Lung (tissue), 12 donors: ENCODE results near the gene TUBGCP2. TPM values are rescaled to one million over a fixed set of nuclear protein-coding genes. Genes with fewer than 3 reads are reported as not detected.

Source experiments
- ATAC-seq: fragments of 200-7000 bp; cut with Tn5 transposase; one replicate; pipeline ENCODE4 v1.9.1; 2020; ENCODE audit warnings: moderate number of reproducible peaks; ENCODE audit not compliant: insufficient read depth, low FRiP score
- DNase-seq, 3 donors: peaks; one replicate each; pipeline ENCODE4 v3.0.0-alpha.2; 2013 to 2017
- H3K27ac ChIP-seq, 2 donors: one replicate each; pipeline ENCODE4 v1.5.1; 2013; ENCODE audit warnings: mild to moderate bottlenecking in 2 of 2, moderate library complexity in 2 of 2, control low read depth in 1 of 2, inconsistent platforms in 1 of 2, low read depth in 1 of 2, low read length in 1 of 2
- H3K27me3 ChIP-seq, 3 donors: one replicate each; pipeline ENCODE4 v1.5.1; 2013; ENCODE audit warnings: low read length in 2 of 3; ENCODE audit not compliant: control insufficient read depth in 3 of 3, insufficient read depth in 3 of 3
- H3K36me3 ChIP-seq, 4 donors: one replicate each; pipeline ENCODE4 v1.5.1; 2013; ENCODE audit warnings: low read length in 4 of 4, mild to moderate bottlenecking in 1 of 4, moderate library complexity in 1 of 4; ENCODE audit not compliant: control insufficient read depth in 4 of 4, insufficient read depth in 4 of 4
- H3K4me1 ChIP-seq, 5 donors: one replicate each; pipeline ENCODE4 v1.5.1; 2013; ENCODE audit warnings: low read length in 5 of 5, mild to moderate bottlenecking in 2 of 5, moderate library complexity in 1 of 5; ENCODE audit not compliant: control insufficient read depth in 5 of 5, insufficient read depth in 5 of 5
- H3K4me3 ChIP-seq: one replicate; pipeline ENCODE4 v1.5.1; 2013; ENCODE audit warnings: mild to moderate bottlenecking, control low read depth, moderate library complexity
- H3K9ac ChIP-seq, 2 donors: one replicate each; pipeline ENCODE4 v1.5.1; 2013; ENCODE audit warnings: low read length in 2 of 2, control low read depth in 1 of 2; ENCODE audit not compliant: insufficient read depth in 1 of 2
- H3K9me3 ChIP-seq, 4 donors: one replicate each; pipeline ENCODE4 v1.5.1; 2013; ENCODE audit warnings: low read length in 3 of 4, mild to moderate bottlenecking in 1 of 4, moderate library complexity in 1 of 4; ENCODE audit not compliant: control insufficient read depth in 4 of 4, insufficient read depth in 3 of 4
- WGBS, 2 donors: extraction: QIAGEN DNeasy Blood & Tissue Kit; methylation state at CpG; one replicate each; pipeline ENCODE4 v1.1.7; 2013; 5-methylcytosine and 5-hydroxymethylcytosine counted together
- polyA plus RNA-seq, 2 donors: library from polyadenylated mRNA; stranded (reverse); fragments of 200-250 nt; gene quantifications; one replicate each; pipeline ENCODE4 v1.2.1, GENCODE V29; 2013
- total RNA-seq, 2 donors: library from RNA; depleted of rRNA in 1 of 2; stranded (reverse); fragments of >200 nt in 1 of 2; gene quantifications; one replicate each; pipeline ENCODE4 v1.2.1, GENCODE V29; 2014 to 2021
- TF ChIP-seq, protein P1 (sequence below): IDR thresholded peaks from 2 replicates; pipeline ENCODE4 v1.5.1; 2012; ENCODE audit warnings: mild to moderate bottlenecking; ENCODE audit errors: control extremely low read depth, extremely low read depth
- donor health status: control.
- donor health status: control.
- donor health status: Bipolar disorder and iron deficiency.
- donor health status: healthy.
- donor health status: DM: yes; HTN: yes; CAD: no.

Gene TUBGCP2
- total and polyA plus RNA-seq, 4 donors = 39.2 to 66.2 (median 53.8) TPM

DNA sequence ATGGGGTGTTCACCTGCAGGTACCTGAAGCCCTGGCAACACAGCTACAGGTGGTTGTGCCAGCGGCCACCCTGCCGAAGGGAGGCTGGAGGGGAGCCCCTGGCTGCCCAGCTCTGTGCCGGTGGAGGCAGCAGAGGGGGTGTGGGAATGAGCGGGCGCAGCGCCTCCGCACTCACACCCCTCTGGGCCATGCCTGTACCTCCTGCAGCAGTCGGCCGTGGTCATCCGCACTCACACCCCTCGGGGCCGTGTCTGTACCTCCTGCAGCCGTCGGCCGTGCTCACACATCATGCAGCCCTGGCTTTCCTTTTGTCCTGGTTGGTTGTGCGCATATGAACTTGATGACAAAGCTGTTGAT lies 1.7 kb upstream of the TUBGCP2 start:
- ATAC-seq (no peak), DNase-seq (no peak)
- Histone ChIP-seq H3K27ac (no peak overlapping the region), H3K9me3 (peaks cover 0 to 2% (median 0%) of the 10 kb centered on the region in 4 donors), H3K9ac (no peak overlapping the region), H3K4me1 (peaks cover 7 to 15% (median 11%) of the 10 kb centered on the region in 5 donors), H3K4me3 (no peak overlapping the region), H3K27me3 (no peaks in the 10 kb centered on the region), H3K36me3 (peaks cover 0 to 19% (median 11%) of the 10 kb centered on the region in 4 donors)
- WGBS, 2 donors = 97% methylated on average over 15 to 16 of the region's 16 CpGs
- TF ChIP-seq, protein P1, sequence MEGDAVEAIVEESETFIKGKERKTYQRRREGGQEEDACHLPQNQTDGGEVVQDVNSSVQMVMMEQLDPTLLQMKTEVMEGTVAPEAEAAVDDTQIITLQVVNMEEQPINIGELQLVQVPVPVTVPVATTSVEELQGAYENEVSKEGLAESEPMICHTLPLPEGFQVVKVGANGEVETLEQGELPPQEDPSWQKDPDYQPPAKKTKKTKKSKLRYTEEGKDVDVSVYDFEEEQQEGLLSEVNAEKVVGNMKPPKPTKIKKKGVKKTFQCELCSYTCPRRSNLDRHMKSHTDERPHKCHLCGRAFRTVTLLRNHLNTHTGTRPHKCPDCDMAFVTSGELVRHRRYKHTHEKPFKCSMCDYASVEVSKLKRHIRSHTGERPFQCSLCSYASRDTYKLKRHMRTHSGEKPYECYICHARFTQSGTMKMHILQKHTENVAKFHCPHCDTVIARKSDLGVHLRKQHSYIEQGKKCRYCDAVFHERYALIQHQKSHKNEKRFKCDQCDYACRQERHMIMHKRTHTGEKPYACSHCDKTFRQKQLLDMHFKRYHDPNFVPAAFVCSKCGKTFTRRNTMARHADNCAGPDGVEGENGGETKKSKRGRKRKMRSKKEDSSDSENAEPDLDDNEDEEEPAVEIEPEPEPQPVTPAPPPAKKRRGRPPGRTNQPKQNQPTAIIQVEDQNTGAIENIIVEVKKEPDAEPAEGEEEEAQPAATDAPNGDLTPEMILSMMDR = no peak

GRCh38 chr10:133309720-133310398 lies 1.2 kb upstream of the TUBGCP2 start:
- DNase-seq (peak in 1 of 3 donors; percentile 29), ATAC-seq (no peak)

GRCh38 chr10:133309100-133309719 lies 538 bp upstream of the TUBGCP2 start:
- DNase-seq (peak; percentile 88 to 91 (median 89)), ATAC-seq (peak; percentile 96)
- 25 to 48% methylated on average over 26 to 46 of the region's 46 CpGs for WGBS, 2 donors
- Histone ChIP-seq H3K27ac (peak overlapping the region; percentile 97 to 98), H3K9ac (peak overlapping the region in 1 of 2 donors; percentile 96), H3K27me3 (no peaks in the 10 kb centered on the region), H3K4me3 (peak overlapping the region; percentile 95), H3K9me3 (peaks cover 0 to 2% (median 0%) of the 10 kb centered on the region in 4 donors), H3K4me1 (peaks cover 7 to 15% (median 11%) of the 10 kb centered on the region in 5 donors), H3K36me3 (peaks cover 0 to 19% (median 11%) of the 10 kb centered on the region in 4 donors)
- TF ChIP-seq, protein P1 = no peak

More at GRCh38 chr10:133309720-133310398, 1.2 kb upstream of the TUBGCP2 start:
- Histone ChIP-seq H3K36me3 (peaks cover 0 to 19% (median 11%) of the 10 kb centered on the region in 4 donors), H3K4me1 (peaks cover 7 to 15% (median 11%) of the 10 kb centered on the region in 5 donors), H3K9ac (no peak overlapping the region), H3K27ac (peak overlapping the region in 1 of 2 donors; percentile 82), H3K4me3 (no peak overlapping the region), H3K9me3 (peaks cover 0 to 2% (median 0%) of the 10 kb centered on the region in 4 donors), H3K27me3 (no peaks in the 10 kb centered on the region)
- TF ChIP-seq, protein P1 = no peak
- WGBS, 2 donors = 84 to 88% methylated on average over 33 of the region's 33 CpGs
